ENCODE measurements around the gene IRX2. TPM values are rescaled to one million over a fixed set of nuclear protein-coding genes. Genes with fewer than 3 reads are reported as not detected.

The IRX2 gene
- polyA plus RNA-seq, 3 donors = not detected

GRCh38 chr5:2699686-2700085 lies 51.8 kb downstream of the IRX2 start:
- WGBS (ENCODE audit: insufficient coverage) = 89% methylated on average over 16 of the region's 17 CpGs
- peaks cover 0 to 2% (median 0%) of the 10 kb centered on the region in 3 donors for H3K27me3 Mint-ChIP-seq (ENCODE audit: low read depth in 3 of 3)
- peaks cover 0 to 5% of the 10 kb centered on the region in 2 donors for H3K9me3 ChIP-seq (replicated peaks in 1 of 2; ENCODE audit: control insufficient read depth in 1 of 2, insufficient read depth in 1 of 2, low read length in 2 of 2)
- no peaks in the 10 kb centered on the region for H3K27me3 ChIP-seq (ENCODE audit: control insufficient read depth in 2 of 2, insufficient read depth in 2 of 2, low read length in 2 of 2)
- H3K9ac ChIP-seq (ENCODE audit: insufficient read depth, low read length, poor library complexity, severe bottlenecking) = no peak overlapping the region
- H3K79me2 ChIP-seq (ENCODE audit: insufficient read depth, low read length) = no peaks in the 10 kb centered on the region
- H3K4me3 ChIP-seq (replicated peaks in 1 of 3; ENCODE audit: low read depth in 2 of 3, low read length in 3 of 3) = no peak overlapping the region
- H3K4me1 ChIP-seq (ENCODE audit: control insufficient read depth in 1 of 2, insufficient read depth in 2 of 2, low read length in 2 of 2) = no peaks in the 10 kb centered on the region
- H3K4me2 ChIP-seq (replicated peaks; ENCODE audit: extremely low read depth, low read length, poor library complexity, severe bottlenecking) = no peak overlapping the region
- no peak overlapping the region for H2AFZ ChIP-seq (ENCODE audit: insufficient read depth, low read depth, low read length, poor library complexity, severe bottlenecking)
- DNase-seq = no peak
- no peak overlapping the region for H3K4me3 Mint-ChIP-seq
- no peak overlapping the region for H3K27ac Mint-ChIP-seq
- no peaks in the 10 kb centered on the region for H3K36me3 ChIP-seq (replicated peaks in 1 of 2; ENCODE audit: control insufficient read depth in 1 of 2, insufficient read depth in 2 of 2, low read length in 2 of 2)
- no peak overlapping the region for H3K27ac ChIP-seq (ENCODE audit: low read depth in 1 of 2, low read length in 2 of 2)
- TF ChIP-seq CTCF (IDR thresholded peaks at IDR 0.05) = no peak
- no peaks in the 10 kb centered on the region for H3K36me3 Mint-ChIP-seq
- H4K20me1 ChIP-seq (ENCODE audit: insufficient read depth, low read length) = no peaks in the 10 kb centered on the region
- peaks cover 0 to 9% (median 2%) of the 10 kb centered on the region in 7 donors for H3K9me3 Mint-ChIP-seq
- intact Hi-C loops (cut with micrococcal nuclease) = no loop called here
- no peaks in the 10 kb centered on the region for H3K4me1 Mint-ChIP-seq

GRCh38 chr5:2699231-2699630 lies 52.2 kb downstream of the IRX2 start:
- Histone ChIP-seq H3K79me2 (ENCODE audit: insufficient read depth, low read length) (no peaks in the 10 kb centered on the region), H3K36me3 (replicated peaks in 1 of 2; ENCODE audit: control insufficient read depth in 1 of 2, insufficient read depth in 2 of 2, low read length in 2 of 2) (no peaks in the 10 kb centered on the region), H3K9ac (ENCODE audit: insufficient read depth, low read length, poor library complexity, severe bottlenecking) (no peak overlapping the region), H3K9me3 (replicated peaks in 1 of 2; ENCODE audit: control insufficient read depth in 1 of 2, insufficient read depth in 1 of 2, low read length in 2 of 2) (peaks cover 0 to 5% of the 10 kb centered on the region in 2 donors), H3K4me2 (replicated peaks; ENCODE audit: extremely low read depth, low read length, poor library complexity, severe bottlenecking) (no peak overlapping the region), H3K27me3 (ENCODE audit: control insufficient read depth in 2 of 2, insufficient read depth in 2 of 2, low read length in 2 of 2) (no peaks in the 10 kb centered on the region), H3K4me3 (replicated peaks in 1 of 3; ENCODE audit: low read depth in 2 of 3, low read length in 3 of 3) (no peak overlapping the region), H2AFZ (ENCODE audit: insufficient read depth, low read depth, low read length, poor library complexity, severe bottlenecking) (no peak overlapping the region), H3K27ac (ENCODE audit: low read depth in 1 of 2, low read length in 2 of 2) (no peak overlapping the region), H4K20me1 (ENCODE audit: insufficient read depth, low read length) (no peaks in the 10 kb centered on the region), H3K4me1 (ENCODE audit: control insufficient read depth in 1 of 2, insufficient read depth in 2 of 2, low read length in 2 of 2) (no peaks in the 10 kb centered on the region)
- no peak overlapping the region for H3K27ac Mint-ChIP-seq
- WGBS (ENCODE audit: insufficient coverage) = no CpG with 5 or more reads among the region's 8 CpGs
- H3K4me1 Mint-ChIP-seq = no peaks in the 10 kb centered on the region
- intact Hi-C loops (cut with micrococcal nuclease) = no loop called here
- H3K36me3 Mint-ChIP-seq = no peaks in the 10 kb centered on the region
- peaks cover 0 to 2% (median 0%) of the 10 kb centered on the region in 3 donors for H3K27me3 Mint-ChIP-seq (ENCODE audit: low read depth in 3 of 3)
- no peak for DNase-seq
- peaks cover 0 to 12% (median 2%) of the 10 kb centered on the region in 7 donors for H3K9me3 Mint-ChIP-seq
- H3K4me3 Mint-ChIP-seq = no peak overlapping the region
- no peak for TF ChIP-seq CTCF (IDR thresholded peaks at IDR 0.05)
